ENCODE results near the gene NPFFR1.

Gene NPFFR1

DNA sequence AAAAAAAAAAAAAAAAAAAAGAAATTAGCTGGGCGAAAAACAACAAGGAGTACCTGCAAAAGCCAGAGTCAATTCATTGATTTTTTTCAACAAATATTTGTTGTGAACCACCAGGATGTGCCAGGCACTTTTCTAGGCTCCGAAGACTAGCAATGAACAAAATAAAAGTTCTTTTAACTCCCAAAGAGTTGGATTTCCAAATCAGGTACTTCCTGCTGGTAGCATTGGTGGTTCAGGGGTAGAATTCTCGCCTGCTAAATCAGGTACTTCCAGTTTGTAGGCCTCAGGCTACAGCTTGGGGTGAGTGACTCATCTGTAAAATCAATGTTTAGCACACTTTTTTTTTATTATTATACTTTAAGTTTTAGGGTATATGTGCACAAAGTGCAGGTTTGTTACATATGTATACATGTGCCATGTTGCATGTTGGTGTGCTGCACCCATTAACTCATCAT is 61.4 kb downstream of the NPFFR1 start:
- DNase-seq = no peak

DNA sequence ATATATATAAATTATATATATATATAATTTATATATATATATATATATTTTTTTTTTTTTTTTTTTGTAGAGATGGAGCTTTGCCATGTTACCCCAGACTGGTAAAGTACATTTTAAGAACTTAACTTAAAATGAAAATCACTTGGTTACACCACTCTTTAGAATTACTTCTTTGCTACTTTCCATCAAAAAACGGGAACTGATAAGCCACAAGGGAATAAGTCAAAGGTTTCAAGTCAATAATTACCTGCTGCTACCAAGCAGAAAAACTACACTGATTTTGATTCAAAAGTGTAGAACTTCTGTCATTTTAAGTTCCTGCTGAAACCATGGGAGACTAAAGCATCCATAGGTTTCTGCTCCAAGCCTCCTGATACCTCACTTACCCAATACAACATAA is 62.8 kb downstream of the NPFFR1 start:
- DNase-seq = no peak

DNA sequence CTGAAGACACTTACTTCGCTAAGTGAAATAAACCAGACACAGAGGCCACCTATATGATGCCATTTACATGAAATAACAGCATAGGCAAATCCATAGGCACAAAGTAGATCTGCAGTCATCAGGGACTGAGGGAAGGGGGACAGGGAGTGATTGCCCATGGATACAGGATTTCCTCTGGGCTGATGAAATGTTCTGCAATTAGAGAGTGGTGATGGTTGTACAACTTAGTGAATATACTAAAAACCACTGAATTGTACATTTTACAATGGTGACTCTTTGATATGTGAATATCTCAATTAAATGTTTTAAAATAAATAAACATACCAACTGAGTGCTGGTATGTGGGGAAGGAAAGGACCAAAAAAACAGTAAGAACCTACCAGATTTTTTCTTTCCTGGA is 70.9 kb downstream of the NPFFR1 start:
- no peak for DNase-seq

DNA sequence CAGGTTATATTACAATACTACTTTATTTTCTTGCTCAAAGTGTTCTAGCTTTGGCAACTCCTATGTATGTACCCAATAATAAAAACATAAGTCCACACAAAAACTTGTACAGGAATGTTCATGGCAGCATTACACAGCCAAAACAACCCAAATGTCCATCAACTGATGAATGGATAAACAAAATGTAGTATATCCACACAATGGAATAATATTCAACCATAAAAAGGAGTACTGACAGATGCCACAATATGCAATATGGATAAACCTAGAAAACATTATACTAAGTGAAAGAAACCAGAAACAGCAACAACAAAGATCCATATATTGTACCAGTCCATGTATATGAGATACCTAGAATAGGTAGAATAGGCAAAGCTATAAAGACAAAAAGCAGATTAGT is 71.5 kb downstream of the NPFFR1 start:
- DNase-seq = no peak

DNA sequence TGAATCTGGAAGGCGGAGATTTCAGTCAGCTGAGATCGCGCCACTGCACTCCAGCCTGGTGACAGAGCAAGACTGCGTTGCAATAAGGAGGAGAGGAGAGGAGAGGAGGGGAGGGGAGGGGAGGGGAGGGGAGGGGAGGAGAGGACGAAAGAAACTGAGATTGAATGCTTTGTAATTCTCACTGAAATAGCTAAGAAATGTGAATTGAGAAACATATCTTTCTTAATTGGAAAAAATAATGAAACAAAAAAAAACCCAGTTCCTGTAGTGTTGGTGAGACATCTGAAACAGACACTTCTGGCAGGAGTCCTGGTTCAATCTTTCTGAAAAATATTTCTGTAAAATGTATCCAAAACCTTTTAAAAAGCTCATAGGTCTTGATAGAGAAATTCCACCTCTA is 77.0 kb downstream of the NPFFR1 start:
- no peak for DNase-seq

DNA sequence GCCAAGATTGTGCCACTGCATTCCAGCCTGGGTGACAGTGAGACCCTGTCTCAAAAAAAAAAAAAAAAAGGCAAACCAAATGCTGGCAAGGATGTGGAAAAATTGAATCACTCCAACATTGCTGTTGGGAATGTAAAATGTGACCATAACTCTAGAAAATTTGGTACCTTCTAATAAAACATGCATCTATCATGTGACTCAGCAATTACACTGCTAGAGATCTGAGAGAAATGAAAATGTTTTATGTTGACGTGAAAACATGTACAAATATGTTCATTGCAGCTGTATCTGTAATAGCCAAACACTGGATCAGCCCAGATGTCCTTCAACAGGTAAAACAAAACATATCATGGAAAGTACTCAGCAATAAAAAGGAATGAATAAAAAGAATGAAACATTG is 82.7 kb downstream of the NPFFR1 start:
- no peak for DNase-seq

DNA sequence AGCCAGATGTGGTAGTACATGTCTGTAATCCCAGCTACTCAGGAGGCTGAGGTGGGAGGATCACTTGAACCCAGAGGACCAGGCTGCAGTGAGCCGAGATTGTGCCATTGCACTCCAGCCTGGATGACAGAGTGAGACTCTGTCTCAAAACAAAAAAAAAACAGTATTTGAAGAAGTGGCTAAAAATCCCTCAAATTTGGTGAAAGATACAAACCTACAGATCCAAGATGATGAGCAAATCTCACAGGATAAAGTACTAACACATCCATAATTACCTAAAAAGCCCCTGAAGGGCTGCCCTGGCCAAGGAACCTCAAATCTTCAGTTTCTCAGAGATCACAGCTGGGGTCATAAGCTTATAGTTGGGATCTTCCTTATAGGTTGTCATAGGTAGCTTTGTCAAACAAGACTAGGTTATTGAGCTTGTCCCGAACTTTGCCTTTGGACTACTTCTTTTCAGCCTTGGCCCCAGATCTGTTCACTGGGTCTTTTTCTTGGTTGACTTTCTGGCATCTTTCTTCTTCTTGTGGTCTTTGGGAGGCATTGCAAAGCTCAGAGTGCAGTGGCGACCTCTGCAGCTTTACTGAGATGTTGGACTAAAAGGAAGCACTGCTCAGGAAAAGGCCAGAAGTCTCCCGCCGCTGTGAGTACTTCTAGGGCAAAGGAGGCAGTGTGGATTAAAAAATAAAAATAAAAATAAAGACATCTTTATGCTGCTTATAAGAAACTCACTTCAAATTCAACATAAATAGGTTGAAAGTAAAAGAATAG is 84.9 kb downstream of the NPFFR1 start:
- no peak for DNase-seq

Data from NCI-H524 (cell line).